Limb (tissue), 2 donors: Measurements from ENCODE around the gene ZNF417.
A peak's percentile ranks its signal among the peaks of the same experiment; 100 is the strongest.
"Not testable (repeated sequence)": the region's sequence is repeated elsewhere in the genome, so short reads cannot be mapped to it uniquely, and the experiment has no call there.

ENCODE experiments used
- DNase-seq, 2 donors: peaks; one replicate each; pipeline ENCODE4 v3.0.0-alpha.2; 2016; ENCODE audit errors: extremely low spot score in 2 of 2

Gene ZNF417

GRCh38 chr19:57916168-57916995, at the start of gene ZNF417:
TSS of gene ZNF417 (minus strand) at chr19:57916592. CDS start at chr19:57916411, 181 bp downstream.
- peak; percentile 88 to 97 for DNase-seq

GRCh38 chr19:57964761-57965160, 48.4 kb upstream of the ZNF417 start:
- DNase-seq, result no peak

- no peak for DNase-seq
Measured at GRCh38 chr19:57961785-57962184, 45.4 kb upstream of the ZNF417 start.

- no peak for DNase-seq
Measured at GRCh38 chr19:57954996-57955395, 38.6 kb upstream of the ZNF417 start.

- DNase-seq, result no peak
Measured at GRCh38 chr19:57949702-57950101, 33.3 kb upstream of the ZNF417 start.

GRCh38 chr19:57949296-57949695, 32.9 kb upstream of the ZNF417 start:
- DNase-seq, result no peak

GRCh38 chr19:57947419-57948134, 31.2 kb upstream of the ZNF417 start, which contains the start of gene ZNF256:
TSS of gene ZNF256 (minus strand) at chr19:57947706. CDS start at chr19:57947474, 232 bp downstream.
- peak; percentile 96 to 97 for DNase-seq

- DNase-seq, result no peak
Measured at GRCh38 chr19:57947088-57947418, 30.7 kb upstream of the ZNF417 start.

- no peak for DNase-seq
Measured at GRCh38 chr19:57946316-57946715, 29.9 kb upstream of the ZNF417 start.

GRCh38 chr19:57941593-57941992, 25.2 kb upstream of the ZNF417 start:
- no peak for DNase-seq

- DNase-seq, result no peak
Measured at GRCh38 chr19:57935731-57936130, 19.3 kb upstream of the ZNF417 start.

- DNase-seq, result peak; percentile 81 to 92
Measured at GRCh38 chr19:57934820-57935665, 18.7 kb upstream of the ZNF417 start, which contains the start of gene ZNF418. TSS of gene ZNF418 (minus strand) at chr19:57935402. CDS start at chr19:57933822, 1,580 bp downstream.

- no peak for DNase-seq
Measured at GRCh38 chr19:57927587-57927986, 11.2 kb upstream of the ZNF417 start.

- DNase-seq, result no peak
Measured at GRCh38 chr19:57914531-57914930, 1.9 kb downstream of the ZNF417 start.

GRCh38 chr19:57907394-57907793, 9.0 kb downstream of the ZNF417 start:
- DNase-seq, result no peak

- DNase-seq, result no peak
Measured at GRCh38 chr19:57905258-57905657, 11.1 kb downstream of the ZNF417 start.

- DNase-seq, result no peak
Measured at GRCh38 chr19:57903618-57904184, 12.7 kb downstream of the ZNF417 start.

GRCh38 chr19:57900311-57900710, 16.1 kb downstream of the ZNF417 start:
- DNase-seq, result no peak

- DNase-seq, result not testable (repeated sequence)
Measured at GRCh38 chr19:57890706-57891105, 25.7 kb downstream of the ZNF417 start.

- peak; percentile 91 to 93 for DNase-seq
Measured at GRCh38 chr19:57888560-57889231, 27.7 kb downstream of the ZNF417 start, which contains the start of gene ZNF814. TSS of gene ZNF814 (minus strand) at chr19:57889037. CDS start at chr19:57888802, 235 bp downstream.
